Body of pancreas (tissue), 4 donors: Measurements from ENCODE around the gene RTF1.
"Not testable (repeated sequence)": the region's sequence is repeated elsewhere in the genome, so short reads cannot be mapped to it uniquely, and the experiment has no call there.

Source experiments
- CTCF ChIP-seq, 7 experiments: fragments of 450-650 bp in 4 of 7; fragments of 200-600 bp in 3 of 7; sonication (generic) in 3 of 7; IDR thresholded peaks; one replicate each; pipeline ENCODE4 v1.5.1; 2016 to 2019; ENCODE audit warnings: antibody characterized with exemption in 7 of 7
- POLR2A ChIP-seq, 3 donors: fragments of 450-650 bp; IDR thresholded peaks; one replicate each; pipeline ENCODE4 v1.6.1; 2016; ENCODE audit warnings: antibody characterized with exemption in 3 of 3, mild to moderate bottlenecking in 2 of 3

DNA sequence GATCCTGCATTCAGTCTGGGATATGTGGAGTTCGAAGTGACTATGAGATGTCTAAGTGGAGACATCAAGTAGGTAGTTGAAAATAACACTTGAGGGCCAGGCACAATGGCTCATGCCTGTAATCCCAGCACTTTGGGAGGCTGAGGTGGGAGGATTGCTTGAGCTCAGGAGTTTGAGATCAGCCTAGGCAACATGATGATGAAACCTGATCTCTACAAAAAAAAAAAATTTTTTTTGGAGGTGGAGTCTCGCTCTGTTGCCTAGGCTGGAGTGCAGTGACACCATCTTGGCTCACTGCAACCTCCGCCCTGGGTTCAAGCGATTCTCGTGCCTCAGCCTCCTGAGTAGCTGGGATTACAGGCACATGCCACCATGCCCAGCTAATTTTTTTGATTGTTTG, 9.0 kb downstream of the RTF1 start:
- not testable (repeated sequence) for TF ChIP-seq CTCF, POLR2A (IDR thresholded peaks at IDR 0.05)
